ENCODE results near the gene TMEM35B. TPM values are rescaled to one million over a fixed set of nuclear protein-coding genes. Genes with fewer than 3 reads are reported as not detected.

Gene TMEM35B
- 10.7 and 10.9 TPM in 2 replicates for total RNA-seq (2014; rRNA removed)
- percentile 45 among the genes with signal in this experiment for Bru-seq, nascent RNA
- percentile 34 among the genes with signal in this experiment for BruChase-seq, experiment 1, labeled RNA remaining after a 6-hour chase
- BruChase-seq, experiment 2, labeled RNA remaining after a 2-hour chase = percentile 18 among the genes with signal in this experiment
- long read RNA-seq, transcript TMEM35B-201 (3 exons, 922 nt) = major isoform, 21 of 21 reads
- long read RNA-seq, partial matches to known transcripts = 0 of 21 reads
- long read RNA-seq, other reads (novel, unspliced or antisense) = 0 of 21 reads

GRCh38 chr1:34984793-34985608 lies at the start of gene TMEM35B:
Gene TMEM35B, minus strand, starts transcription at chr1:34985347. Its CDS starts 42 bp downstream, at chr1:34985305.
- intact Hi-C loops (cut with micrococcal nuclease) = loop anchor here (10.0 kb wide), 2 partner anchors 90 to 130 kb away; no protein-coding TSS in a partner anchor
- Histone ChIP-seq H3K4me3 (ENCODE audit: low read length) (peak within 1 kb of the TSS; percentile 98), H3K27ac (ENCODE audit: low read length) (peak within 1 kb of the TSS; percentile 49), H2AFZ (ENCODE audit: low read length) (peak within 1 kb of the TSS; percentile 99), H3F3A (ENCODE audit: low read length, unreplicated experiment) (peaks cover 6% of the 10 kb centered on the region), H3K36me3 (ENCODE audit: low read depth, low read length) (peaks cover 6% of the 10 kb centered on the region; the same call in 1 of the 2 replicates), H3K79me2 (ENCODE audit: low read length) (peaks cover 17% of the 10 kb centered on the region), H3K4me2 (ENCODE audit: low read length) (peak within 1 kb of the TSS; percentile 100), H3K27me3 (ENCODE audit: low read length) (no peaks in the 10 kb centered on the region), H3K4me1 (ENCODE audit: insufficient read depth, low read length) (peaks cover 30% of the 10 kb centered on the region), H4K20me1 (ENCODE audit: low read length) (no peaks in the 10 kb centered on the region), H3K9me2 (replicated peaks; ENCODE audit: low read length) (no peaks in the 10 kb centered on the region), H3K9me3 (ENCODE audit: low read length) (no peaks in the 10 kb centered on the region), H3K9ac (ENCODE audit: low read length) (peak within 1 kb of the TSS; percentile 91)
- POLR2A ChIA-PET (ENCODE audit: unreplicated experiment) = interaction anchor here (0.6 to 0.7 kb wide), 5 partner anchors 62 to 1326 kb away, joined by 3 to 11 read pairs (median 4); partner anchors contain the start of gene GJB5
- ATAC-seq (peak; percentile 72), DNase-seq (peak; percentile 48)
- TF ChIP-seq EZH2 (IDR thresholded peaks at IDR 0.05; ENCODE audit: low read length, unreplicated experiment) = no peak
- TF ChIP-seq, protein P1, sequence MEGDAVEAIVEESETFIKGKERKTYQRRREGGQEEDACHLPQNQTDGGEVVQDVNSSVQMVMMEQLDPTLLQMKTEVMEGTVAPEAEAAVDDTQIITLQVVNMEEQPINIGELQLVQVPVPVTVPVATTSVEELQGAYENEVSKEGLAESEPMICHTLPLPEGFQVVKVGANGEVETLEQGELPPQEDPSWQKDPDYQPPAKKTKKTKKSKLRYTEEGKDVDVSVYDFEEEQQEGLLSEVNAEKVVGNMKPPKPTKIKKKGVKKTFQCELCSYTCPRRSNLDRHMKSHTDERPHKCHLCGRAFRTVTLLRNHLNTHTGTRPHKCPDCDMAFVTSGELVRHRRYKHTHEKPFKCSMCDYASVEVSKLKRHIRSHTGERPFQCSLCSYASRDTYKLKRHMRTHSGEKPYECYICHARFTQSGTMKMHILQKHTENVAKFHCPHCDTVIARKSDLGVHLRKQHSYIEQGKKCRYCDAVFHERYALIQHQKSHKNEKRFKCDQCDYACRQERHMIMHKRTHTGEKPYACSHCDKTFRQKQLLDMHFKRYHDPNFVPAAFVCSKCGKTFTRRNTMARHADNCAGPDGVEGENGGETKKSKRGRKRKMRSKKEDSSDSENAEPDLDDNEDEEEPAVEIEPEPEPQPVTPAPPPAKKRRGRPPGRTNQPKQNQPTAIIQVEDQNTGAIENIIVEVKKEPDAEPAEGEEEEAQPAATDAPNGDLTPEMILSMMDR (conservative IDR thresholded peaks at IDR 0.05; ENCODE audit: low read depth, low read length) = no peak
- TF ChIP-seq EZH2phosphoT487 (IDR thresholded peaks at IDR 0.05; ENCODE audit: borderline replicate concordance, low read length) = no peak
- CTCF ChIA-PET = interaction anchor here (0.5 kb wide), 1 partner anchor 94 kb away, joined by 3 read pairs; the partner anchor contains the start of gene ZMYM1
- BruUV-seq (replicated peaks) = no TSS peak

DNA sequence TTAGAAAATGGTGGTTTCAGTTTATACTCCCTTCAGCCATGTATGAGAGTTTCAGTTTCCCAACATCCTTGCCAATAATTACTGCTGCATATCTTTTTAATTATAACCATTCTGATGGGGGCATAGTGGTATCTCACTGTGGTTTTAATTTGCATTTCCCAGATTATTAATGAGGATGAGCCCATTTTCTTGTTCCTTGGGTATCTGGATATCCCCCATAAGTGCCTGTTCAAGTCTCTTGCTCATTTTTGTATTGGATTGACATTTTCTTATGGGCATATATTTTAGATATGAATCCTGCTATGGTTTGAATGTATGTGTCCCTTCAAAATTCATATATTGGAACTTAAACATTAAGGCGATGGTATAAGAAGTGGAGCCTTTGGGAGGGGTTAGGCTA lies 48.2 kb upstream of the TMEM35B start:
- H4K20me1 ChIP-seq (ENCODE audit: low read length) = no peaks in the 10 kb centered on the region
- H3K27me3 ChIP-seq (ENCODE audit: low read length) = no peaks in the 10 kb centered on the region
- H2AFZ ChIP-seq (ENCODE audit: low read length) = no peak overlapping the region
- TF ChIP-seq EZH2phosphoT487 (IDR thresholded peaks at IDR 0.05; ENCODE audit: borderline replicate concordance, low read length) (no peak), EZH2 (IDR thresholded peaks at IDR 0.05; ENCODE audit: low read length, unreplicated experiment) (no peak)
- TF ChIP-seq, protein P1 (conservative IDR thresholded peaks at IDR 0.05; ENCODE audit: low read depth, low read length) = no peak
- no TSS peak for BruUV-seq (replicated peaks)
- ATAC-seq = no peak
- H3K4me2 ChIP-seq (ENCODE audit: low read length) = no peak overlapping the region
- H3F3A ChIP-seq (ENCODE audit: low read length, unreplicated experiment) = no peaks in the 10 kb centered on the region
- H3K27ac ChIP-seq (ENCODE audit: low read length) = no peak overlapping the region
- DNase-seq = no peak
- H3K9me2 ChIP-seq (replicated peaks; ENCODE audit: low read length) = no peaks in the 10 kb centered on the region
- no peak overlapping the region for H3K4me3 ChIP-seq (ENCODE audit: low read length)
- peaks cover 20% of the 10 kb centered on the region for H3K79me2 ChIP-seq (ENCODE audit: low read length)
- H3K9me3 ChIP-seq (ENCODE audit: low read length) = no peaks in the 10 kb centered on the region
- no peak overlapping the region for H3K9ac ChIP-seq (ENCODE audit: low read length)
- intact Hi-C loops (cut with micrococcal nuclease) = loop anchor here (2.0 to 10.0 kb wide), 3 partner anchors 44 to 231 kb away; partner anchors contain the start of genes SFPQ, ZMYM1 and ZMYM4
- ChIA-PET POLR2A (ENCODE audit: unreplicated experiment) (no interaction called here), CTCF (no interaction called here)
- H3K36me3 ChIP-seq (ENCODE audit: low read depth, low read length) = no peaks in the 10 kb centered on the region
- peaks cover 15% of the 10 kb centered on the region for H3K4me1 ChIP-seq (ENCODE audit: insufficient read depth, low read length)

Data from PC-3 (cell line).